GM19467 (cell line): ENCODE data around the gene ZSCAN9.

Experiments used
- ATAC-seq: cut with Tn5 transposase; IDR thresholded peaks from one replicate; pipeline ENCODE4 v1.9.1; 2021; ENCODE audit warnings: mild to moderate bottlenecking, moderate library complexity; ENCODE audit not compliant: unreplicated experiment

ZSCAN9 gene

DNA sequence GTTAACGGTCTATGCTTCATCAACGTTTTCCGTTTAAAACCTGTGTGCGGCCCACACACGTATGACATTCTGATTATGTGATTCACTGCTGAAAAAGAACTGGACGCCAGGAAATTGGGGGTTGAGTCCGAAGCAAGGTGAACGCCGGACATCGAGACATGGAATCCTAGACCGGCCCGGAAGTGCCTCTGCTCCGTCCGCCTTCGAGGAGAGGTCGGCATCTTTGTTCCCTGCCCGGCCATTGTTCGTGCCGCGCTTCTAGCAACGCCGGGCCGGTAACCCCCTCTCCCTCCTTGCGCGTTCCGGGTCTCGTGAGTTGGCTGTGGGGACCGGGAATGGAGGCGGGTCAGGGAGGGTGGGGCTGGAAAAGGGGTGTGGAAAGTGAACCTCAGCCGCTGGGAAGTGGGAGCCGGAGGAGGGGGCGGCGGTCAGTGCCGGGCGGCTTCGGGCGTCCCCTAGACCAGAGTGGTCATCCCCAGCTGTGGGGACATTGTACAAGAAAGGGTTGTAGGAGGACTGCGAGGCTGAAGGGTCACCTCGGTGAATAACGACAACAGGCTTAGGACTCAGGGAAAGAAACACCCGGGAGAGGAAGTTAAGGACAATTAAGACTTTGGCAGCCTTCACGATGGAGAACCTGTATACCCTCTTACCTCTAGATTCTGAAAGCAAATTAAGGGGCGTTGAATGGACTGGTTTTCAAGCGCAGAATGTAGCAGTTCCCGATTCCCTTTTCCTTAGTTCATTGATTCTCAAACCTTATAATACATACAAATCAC, at the start of gene ZSCAN9:
Gene ZSCAN9 (plus strand): TSS at position 220 of the 779 bp plus-strand sequence. CDS start 1,810 bp downstream, outside the sequence.
- ATAC-seq: peak; percentile 81

DNA sequence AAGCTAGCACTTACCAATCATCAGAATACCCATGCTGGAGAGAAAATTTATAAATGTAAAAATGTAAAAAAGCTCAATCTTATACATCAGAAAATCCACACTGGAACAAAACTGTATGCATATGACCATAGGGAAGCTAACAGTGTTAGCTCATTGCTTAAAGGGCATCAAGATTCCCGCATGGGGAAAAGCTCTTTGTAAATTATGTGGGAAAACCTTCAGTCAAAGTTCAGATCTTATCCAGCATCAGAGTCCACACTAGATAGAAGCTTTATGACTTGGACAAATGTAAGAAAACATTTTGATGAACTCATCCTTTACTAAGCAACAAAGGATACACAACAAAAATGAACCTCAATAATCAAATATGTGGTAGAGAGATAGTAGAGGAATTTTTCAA, 48.7 kb upstream of the ZSCAN9 start:
- no peak for ATAC-seq

DNA sequence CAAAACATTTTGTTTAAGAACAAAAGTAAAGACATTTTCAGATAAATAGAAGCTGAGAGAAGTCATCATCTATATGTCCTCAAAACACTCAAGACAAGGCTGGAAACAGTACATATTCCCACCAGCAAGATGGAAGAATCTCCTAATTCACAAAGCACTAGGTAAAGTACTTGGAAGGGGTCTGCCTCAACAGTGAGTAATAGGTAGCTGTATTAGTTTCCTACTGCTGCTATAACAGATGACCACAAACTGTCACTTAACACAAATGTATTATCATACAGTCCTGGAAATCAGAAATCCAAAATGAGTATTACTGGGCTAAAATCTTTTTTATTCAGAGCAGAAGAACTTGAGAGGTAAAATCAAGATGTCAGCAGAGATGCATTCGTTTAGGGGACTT, 42.8 kb upstream of the ZSCAN9 start:
- ATAC-seq: no peak

DNA sequence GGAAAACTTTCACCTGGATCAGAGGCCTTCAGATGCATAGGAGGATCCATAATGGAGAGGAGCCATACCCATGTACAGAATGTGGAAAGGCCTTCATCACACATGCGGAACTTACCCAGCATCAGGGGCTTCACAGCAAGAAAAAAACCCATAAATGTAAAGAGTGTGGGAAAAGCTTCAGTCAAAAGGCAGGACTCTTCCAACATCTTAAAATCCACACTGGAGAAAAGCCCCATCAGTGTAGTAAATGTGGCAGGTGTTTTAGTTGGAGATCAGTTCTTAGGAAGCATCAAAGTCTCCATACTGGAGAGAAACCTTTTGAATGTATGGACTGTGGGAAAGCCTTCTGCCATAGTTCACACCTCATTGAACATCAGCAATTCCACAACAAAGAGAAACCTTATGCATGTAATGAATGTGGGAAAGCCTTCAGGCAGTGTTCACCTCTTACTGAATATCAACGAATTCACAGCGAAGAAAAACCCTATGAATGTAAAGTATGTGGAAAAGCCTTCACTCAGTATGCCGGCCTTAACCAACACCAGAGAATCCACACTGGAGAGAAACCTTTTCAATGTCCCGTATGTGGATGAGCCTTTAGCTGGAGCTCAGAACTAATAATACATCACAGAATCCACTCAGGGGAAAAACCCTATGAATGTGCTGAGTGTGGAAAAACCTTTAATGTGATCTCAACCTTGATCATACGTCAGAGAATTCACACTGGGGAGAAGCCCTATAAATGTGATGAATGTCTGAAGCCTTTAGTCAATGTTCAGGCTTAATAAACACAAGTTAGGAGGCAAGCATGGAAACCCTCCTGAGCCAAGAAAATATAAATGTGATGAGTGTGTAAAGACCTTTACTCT, 36.7 kb upstream of the ZSCAN9 start:
- no peak for ATAC-seq

DNA sequence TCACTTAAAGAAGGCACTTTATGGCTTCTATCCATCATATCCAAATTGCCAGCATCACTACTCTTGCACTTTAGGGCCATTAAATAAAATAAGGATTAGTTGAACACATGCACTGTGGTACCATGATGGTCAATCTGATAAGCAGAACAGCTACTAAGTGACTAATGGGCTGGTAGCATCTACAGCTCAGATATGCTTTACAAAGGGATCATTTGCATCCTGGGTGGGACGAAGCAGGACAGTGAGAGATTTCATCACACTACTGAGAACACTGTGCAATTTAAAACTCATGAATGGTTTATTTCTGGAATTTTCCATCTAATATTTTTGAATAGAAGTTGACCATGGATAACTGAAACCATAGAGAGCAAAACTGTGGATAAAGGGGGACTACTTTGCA, 25.1 kb upstream of the ZSCAN9 start:
- no peak for ATAC-seq

DNA sequence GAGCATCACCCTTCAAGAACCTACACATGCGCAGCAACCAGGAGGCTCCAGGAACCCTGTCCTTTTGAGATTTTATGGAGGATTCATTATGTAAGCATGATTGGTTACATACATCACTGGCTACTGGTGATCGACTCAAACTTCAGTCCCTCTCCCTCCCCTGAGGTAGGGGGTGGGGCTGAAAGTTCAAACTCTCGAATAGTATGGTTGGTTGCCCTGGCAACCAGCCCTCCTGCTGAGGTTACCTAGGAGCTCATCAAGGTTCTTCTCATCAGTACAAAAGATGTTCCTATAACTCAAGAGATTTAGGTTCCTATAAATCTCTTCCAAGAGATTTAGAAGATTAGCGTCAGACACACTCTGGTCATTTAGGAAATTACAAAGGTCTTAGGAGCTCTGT, 21.9 kb upstream of the ZSCAN9 start:
- ATAC-seq: no peak

DNA sequence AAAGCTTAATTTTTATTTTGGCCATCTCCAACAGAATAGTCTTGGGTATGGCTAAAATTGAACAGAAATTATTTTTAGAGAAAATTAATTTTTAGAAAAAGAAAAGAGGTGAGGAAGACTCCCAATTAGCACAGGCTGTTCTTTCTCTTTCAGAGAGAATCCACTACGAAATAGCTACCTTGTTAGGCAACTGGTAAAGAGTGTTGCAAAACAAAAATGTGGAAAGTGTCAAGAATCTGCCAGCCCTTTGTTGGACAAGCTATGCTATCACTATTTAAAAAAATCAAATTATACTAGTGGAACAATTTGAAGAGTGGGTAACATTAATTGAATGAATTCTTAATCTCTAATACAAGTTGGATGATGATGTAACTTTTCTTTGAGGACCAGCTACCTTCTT, 19.2 kb upstream of the ZSCAN9 start:
- no peak for ATAC-seq

DNA sequence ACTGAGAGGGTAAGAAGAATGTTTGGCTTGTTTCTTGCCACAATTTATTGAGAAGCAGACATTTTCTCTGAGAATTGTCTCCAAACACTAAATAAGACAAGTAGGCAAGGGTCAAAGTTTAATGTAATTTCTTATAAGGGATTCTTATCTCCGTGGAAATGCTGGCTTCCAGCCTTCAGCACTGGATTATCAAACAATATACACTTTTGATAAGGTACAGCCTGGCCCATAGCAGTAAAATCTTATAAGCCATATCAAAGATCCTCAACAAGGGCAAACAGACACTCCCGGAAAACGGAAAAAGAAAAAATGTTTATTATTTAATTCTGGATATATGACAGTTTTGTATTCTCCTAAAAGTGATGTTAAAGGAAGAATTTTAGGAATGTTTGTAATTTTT, 18.5 kb upstream of the ZSCAN9 start:
- no peak for ATAC-seq

DNA sequence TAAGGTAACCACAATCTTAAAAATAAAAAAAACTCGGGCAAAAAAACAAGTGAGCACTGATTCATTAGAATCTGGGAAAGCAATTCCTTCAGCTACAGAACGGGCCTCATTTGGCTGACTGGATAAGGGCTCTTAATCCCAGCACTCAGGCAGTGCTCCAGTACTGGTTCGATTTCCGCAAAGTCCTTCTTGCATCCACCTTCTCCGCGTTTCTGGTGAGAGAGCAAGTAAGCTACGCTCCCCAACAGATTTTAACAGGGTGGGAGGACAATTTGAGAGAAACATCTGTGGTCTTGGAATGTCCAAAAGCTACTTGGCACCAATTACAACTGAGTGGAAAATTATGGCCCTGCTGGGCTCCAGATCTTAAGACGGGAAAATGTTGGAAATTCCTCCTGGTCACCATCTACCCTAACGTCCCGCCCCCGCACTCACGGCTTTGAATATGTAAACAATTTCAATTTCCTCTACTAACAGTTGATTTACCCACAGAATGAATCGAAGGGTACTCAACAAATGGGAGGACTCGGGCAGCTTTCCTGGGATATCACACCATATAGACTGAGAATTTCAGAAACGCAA, 18.1 kb upstream of the ZSCAN9 start:
- no peak for ATAC-seq

DNA sequence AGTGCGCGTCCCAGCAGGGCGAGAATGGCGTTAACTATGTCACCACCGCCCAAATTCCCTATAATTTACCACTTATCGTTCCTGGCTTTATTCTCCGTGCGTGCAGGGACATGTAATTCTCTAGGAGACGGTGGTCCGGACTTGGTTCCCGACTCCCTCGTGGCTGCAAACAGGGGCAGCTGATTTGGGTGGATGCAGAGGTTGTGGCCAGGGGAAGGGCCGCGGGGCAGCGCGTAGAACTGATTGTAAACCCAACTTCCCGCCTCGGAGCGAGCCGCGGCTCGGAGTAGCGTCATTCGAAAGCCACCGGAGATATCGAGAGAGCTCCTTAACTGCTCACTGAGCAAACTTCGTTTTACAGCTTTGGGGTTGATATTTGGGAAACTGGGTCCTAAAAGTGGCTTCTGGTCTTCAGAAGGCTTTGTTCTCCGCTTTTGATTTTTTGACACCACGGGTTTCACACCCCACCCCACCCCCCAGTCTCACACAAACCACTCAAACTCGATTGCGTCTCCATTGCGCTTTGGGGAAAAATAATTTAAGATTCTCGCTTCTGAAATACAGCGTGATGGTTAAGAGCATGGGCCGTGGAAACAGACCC, 17.5 kb upstream of the ZSCAN9 start:
- ATAC-seq: no peak

DNA sequence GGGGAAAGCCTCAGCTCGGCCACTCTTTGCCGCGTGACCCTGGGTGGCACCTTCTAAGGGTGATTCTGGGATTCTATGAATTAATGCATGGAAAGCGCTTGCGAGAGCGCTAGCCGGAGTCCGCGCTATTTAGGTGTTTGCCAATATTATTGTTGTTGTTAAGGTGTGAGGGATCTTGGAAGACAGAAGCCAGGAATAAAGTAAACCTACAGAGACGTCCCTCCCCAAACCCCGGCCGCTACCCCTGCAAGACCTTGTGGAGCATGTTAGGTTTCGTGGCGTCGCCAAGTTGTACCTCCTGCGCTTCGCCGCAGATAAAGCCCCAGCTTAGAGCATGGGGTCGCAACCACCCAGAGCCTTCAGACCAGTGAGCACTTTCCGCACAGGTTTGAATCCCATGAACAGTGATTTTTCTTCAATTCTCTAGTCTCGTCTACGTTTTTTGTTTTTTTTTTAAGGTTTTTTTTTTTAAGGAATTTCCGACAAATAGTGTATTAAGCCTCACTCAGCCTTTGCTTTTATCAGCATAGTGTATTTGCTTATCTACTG, 16.9 kb upstream of the ZSCAN9 start:
- no peak for ATAC-seq

DNA sequence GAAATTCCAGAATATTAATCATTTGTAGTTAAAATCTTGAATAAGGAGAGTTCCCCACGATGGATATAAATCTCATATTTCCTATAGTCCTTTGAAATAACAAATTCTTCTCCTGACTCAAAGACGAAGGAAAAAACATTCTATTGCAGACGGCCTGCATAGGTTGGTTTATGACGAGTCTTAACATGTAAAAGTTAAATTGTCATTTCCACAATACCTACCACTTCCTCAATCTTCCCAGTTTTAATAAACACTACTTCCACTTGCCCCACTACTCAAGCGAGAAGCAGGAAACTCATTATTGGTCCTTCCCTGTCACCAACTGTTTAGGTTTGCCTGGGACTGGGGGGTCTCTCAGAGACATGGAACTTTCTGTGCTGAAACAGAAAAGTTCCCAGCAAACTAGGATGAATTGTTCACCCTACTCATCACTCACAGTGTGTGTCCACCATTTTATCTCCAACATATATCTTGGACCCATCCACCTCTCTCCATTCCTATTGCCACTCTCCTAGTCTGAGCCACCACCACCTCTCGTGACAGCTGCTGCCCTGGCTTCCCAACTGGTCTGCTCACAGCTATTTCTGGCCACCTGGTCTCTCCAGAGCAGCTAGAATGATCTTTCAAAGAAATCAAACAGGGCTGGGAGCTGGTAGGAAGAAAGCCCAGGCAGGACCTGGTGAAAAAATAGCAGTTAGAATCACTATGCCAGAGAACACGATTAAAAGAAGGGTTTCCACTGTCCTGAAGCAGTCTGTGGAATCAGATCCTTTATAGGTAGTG, 15.1 kb upstream of the ZSCAN9 start:
- ATAC-seq: no peak

DNA sequence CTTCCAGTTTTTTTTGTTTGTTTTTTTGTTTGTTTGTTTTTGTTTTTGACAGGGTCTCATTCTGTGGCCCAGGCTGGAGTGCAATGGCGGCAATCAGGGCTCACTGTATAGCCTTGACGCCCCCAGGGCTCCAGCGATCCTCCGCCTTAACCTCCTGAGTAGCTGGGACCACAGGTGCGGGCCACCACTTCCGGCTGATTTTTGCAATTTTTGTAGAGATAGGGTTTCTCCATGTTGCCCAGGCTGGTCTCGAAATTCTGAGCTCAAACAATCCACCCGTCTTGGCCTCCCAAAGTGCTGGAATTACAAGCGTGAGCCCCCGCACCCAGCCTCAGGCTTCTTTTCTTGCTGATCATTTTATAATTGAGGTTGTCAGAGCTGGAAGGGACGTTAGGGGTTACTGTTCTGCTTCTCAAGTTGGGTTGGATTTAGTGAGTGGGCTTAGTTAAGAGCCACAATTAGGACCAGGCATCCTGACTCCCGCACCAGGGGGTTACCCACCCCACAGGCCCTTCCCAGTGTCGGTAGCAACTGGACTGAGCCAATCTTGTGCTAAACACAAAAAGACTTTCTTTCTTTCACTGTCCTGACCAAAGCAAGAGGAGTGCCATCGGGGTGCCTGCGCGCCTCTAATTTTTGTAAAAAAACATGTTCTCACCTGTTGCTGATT, 13.1 kb upstream of the ZSCAN9 start:
- ATAC-seq: peak; percentile 12

DNA sequence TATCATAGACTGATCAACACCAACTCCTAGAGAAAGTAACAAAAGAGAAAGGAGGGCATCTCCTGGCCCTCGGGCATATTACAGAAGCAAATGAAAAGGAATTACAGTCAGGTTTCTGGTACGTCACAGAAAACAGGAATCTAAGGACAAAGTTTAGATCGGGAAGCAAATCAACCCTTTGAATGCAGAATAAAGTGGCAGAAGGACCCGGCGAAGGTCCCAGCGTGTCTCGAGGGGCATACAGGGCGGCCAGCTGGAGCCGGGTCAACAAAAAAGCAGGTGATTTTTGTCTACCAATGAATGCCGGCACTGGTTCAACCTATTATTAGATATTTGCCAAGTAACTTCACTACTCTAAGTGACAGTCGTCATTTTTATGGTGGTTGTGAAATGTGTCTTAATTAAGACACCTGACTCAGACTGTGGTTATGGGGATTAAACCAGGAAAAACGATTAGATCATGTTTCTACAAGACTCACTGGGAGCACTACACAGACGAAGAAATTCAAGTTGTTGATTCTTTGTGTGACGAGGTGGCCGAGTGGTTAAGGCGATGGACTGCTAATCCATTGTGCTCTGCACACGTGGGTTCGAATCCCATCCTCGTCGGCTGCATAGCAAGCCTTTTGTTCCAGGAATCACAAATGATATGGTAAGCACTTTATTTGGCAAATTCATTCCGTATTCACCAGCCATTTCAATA, 12.4 kb upstream of the ZSCAN9 start:
- peak; percentile 42 for ATAC-seq

DNA sequence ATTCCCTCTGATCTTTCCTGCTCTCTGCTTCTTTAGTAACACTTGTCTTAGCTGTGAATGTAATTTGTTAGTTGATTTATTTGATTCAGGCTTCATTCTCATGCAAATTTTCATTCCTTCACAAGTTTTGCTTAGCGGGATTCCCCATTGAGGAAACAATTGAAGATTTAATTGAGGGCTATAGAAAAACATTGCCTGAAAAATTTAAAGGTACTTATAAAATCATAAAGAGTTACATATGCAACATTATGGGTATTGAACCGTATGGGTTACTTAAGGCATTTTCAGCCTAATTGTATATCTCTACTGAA, 11.9 kb upstream of the ZSCAN9 start:
- no peak for ATAC-seq

DNA sequence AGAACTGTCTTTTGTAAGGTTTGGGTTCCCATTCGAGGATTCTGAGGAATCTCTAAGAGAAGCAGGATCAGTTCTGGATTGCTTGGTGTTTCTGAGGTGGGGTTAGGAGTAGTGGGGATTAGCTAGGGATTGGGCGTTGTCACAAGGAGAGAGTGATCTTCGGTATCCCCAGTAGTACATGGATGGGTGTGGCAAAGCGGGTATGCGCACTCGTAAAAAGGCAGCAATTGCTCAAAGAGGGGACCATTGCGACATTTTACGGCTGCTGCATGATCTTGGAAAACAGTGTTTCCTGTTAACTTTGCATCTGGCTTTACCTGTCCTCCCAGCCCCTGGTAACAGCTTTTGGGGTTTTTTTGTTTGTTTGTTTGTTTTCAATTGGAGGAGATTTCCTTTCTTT, 9.7 kb upstream of the ZSCAN9 start:
- no peak for ATAC-seq

DNA sequence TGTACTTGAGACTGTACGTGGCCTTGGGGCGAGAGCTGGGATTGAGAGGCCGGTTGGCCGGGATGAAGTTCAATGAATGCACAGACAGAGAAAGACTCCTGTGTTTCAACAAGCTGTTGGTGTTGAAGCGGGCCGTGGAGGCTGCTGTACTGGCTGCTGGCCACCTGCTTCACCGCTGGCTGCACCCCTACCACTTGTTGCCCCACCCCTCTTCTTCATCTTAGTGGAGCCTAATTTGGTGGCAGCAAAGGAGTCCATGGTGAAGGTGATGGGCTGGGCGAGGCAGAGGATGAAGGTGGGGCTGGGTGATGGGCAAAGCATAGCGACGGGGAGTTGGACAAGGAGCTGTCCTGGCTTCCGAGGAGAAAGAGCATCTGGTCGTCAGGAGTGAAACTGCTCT, 7.2 kb upstream of the ZSCAN9 start:
- no peak for ATAC-seq

DNA sequence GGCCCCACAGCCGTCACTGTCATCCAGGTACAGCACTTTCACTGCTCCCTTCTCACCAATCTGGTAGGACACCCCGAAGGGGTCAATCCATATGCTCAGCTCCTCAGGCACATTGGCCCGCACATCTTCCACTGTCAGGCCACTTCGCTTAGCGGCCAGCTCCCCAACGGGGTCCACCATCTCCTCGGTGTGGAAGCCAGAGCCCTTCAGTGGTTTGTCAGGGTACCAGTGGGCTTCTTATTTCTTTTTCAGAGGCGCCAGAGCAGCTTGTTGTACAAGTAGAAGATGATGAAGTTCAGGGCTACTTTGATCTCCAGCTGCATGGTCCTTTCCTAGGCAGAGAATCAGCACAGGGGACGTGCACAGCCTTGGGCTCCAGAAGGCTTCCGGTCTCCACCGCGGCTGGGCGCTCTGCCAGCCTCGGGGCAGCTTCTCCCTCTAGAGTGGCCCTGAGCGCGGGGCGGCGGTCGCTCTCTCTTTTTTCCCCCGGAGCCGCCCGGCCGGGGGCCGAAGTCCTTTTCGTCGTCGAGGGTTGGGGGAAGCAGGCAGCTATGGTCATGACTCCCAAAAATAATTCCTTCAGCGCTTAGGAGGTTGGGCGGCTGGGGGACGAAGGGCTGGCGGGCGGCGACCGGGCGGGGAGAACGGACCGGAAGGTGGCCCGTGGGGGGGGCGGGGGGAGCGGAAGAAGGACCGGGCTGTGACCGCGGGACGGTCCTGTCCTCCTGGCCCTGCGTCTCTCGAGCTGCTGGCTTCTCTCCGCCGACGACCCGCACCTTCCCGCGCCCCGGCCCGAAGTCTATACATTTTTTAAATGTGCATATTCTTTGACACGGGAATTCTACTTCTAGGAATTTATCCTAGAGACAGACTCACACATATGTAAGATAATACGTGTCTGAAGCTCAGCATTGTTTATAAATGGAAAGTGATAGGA, 6.5 kb upstream of the ZSCAN9 start:
- peak; percentile 63 for ATAC-seq
